Coronary artery (tissue), 2 donors: ENCODE data around the gene ELF4.

ENCODE experiments used
- DNase-seq: peaks from one replicate; pipeline ENCODE4 v3.0.0-alpha.2; 2017; ENCODE audit warnings: low spot score
- H3K27ac ChIP-seq, 2 donors: fragments of 200-600 bp; sonication (generic); one replicate each; pipeline ENCODE4 v1.5.1; 2016 to 2019
- H3K4me3 ChIP-seq: fragments of 200-600 bp; sonication (generic); 2 replicates; pipeline ENCODE4 v1.5.1; 2016; ENCODE audit warnings: mild to moderate bottlenecking, moderate library complexity
- TF ChIP-seq, protein P1 (sequence below): fragments of 200-600 bp; sonication (generic); IDR thresholded peaks from one replicate; pipeline ENCODE4 v1.5.1; 2019; ENCODE audit warnings: antibody characterized with exemption

Gene ELF4

DNA sequence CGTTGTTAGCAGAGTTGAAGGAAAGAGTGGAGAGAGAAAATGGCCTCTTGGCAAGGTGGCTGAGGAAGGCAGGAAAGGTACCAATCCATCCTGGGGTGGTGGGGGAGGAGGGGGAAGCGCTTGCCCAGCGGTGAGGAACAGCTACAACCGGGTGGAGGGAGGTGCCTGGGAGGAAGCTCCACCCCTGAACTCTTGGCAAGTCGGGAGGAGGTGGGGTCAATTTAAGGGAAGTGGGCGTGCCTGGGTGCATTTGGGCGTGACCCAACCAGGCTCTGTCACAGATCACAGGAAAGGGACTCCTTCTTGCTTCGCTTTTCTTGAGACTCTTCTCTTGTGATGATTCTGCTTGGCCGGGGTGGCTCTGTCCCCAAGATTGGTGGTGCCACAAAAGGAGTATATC lies 86.2 kb downstream of the ELF4 start:
- DNase-seq: peak; percentile 78
- Histone ChIP-seq H3K27ac (no peak overlapping the region), H3K4me3 (no peak overlapping the region)
- TF ChIP-seq, protein P1, sequence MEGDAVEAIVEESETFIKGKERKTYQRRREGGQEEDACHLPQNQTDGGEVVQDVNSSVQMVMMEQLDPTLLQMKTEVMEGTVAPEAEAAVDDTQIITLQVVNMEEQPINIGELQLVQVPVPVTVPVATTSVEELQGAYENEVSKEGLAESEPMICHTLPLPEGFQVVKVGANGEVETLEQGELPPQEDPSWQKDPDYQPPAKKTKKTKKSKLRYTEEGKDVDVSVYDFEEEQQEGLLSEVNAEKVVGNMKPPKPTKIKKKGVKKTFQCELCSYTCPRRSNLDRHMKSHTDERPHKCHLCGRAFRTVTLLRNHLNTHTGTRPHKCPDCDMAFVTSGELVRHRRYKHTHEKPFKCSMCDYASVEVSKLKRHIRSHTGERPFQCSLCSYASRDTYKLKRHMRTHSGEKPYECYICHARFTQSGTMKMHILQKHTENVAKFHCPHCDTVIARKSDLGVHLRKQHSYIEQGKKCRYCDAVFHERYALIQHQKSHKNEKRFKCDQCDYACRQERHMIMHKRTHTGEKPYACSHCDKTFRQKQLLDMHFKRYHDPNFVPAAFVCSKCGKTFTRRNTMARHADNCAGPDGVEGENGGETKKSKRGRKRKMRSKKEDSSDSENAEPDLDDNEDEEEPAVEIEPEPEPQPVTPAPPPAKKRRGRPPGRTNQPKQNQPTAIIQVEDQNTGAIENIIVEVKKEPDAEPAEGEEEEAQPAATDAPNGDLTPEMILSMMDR: no peak

DNA sequence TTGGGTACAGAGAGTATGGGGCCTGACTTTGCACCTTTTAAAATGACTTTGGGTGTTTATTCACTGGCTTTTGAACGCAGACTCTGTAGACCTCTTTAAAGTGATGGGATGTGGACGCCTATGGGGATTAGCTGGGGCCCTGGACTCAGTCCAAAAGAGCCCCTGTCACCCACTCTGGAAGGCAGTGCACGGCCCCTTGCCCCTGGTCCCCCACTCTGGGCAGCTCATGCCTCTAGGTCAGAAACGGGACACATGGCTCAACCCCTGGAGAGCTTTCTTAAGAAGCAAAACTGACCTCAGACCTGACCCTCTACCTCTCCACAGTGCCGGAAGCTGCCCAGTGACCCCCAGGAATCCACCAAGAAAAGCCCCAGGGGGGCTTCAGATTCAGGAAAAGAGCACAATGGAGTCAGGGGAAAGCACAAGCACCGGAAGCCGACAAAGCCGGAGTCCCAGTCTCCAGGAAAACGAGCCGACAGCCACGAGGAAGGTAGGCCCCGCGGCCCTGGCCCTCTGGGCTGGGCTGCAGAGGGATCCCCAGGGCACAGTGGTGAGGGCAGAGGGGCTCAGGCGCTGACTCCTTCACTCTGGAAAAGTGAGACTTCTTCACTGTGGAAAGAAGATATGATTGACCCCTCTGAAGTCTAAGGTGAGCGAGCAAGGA lies 89.5 kb downstream of the ELF4 start:
- TF ChIP-seq, protein P1: no peak
- no peak for DNase-seq
- H3K4me3 ChIP-seq: no peak overlapping the region
- H3K27ac ChIP-seq: no peak overlapping the region

- TF ChIP-seq, protein P1: no peak
- Histone ChIP-seq H3K27ac (no peak overlapping the region), H3K4me3 (no peak overlapping the region)
- DNase-seq: no peak
Measured at GRCh38 chrX:130018143-130018542, 92.2 kb downstream of the ELF4 start.

DNA sequence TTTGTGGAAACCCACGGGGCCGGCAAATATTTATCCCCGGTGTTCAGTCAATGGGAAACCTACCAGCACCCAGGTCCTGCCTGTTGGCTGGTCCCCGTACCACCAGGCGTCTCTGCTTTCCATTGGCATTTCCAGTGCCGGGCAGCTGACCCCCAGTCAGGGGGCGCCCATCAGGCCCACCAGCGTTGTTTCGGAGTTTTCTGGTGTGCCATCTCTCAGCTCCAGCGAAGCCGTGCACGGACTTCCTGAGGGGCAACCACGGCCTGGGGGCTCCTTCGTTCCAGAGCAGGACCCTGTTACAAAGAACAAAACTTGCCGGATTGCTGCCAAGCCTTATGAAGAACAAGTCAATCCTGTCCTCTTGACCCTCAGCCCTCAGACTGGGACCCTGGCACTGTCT lies 95.1 kb downstream of the ELF4 start:
- Histone ChIP-seq H3K4me3 (no peak overlapping the region), H3K27ac (no peak overlapping the region)
- TF ChIP-seq, protein P1: no peak
- no peak for DNase-seq
